MM.1S (cell line): ENCODE data around the gene PRICKLE3.

ENCODE experiments used
- DNase-seq: peaks from one replicate; pipeline ENCODE4 v3.0.0-alpha.2; 2015
- H2AFZ ChIP-seq: fragments of 300-600 bp; sonication (generic); 2 replicates; pipeline ENCODE4 v1.6.0; 2016; ENCODE audit warnings: antibody characterized with exemption, low read length
- H3F3A ChIP-seq: fragments of 300-600 bp; sonication (generic); 2 replicates; pipeline ENCODE4 v1.6.1; 2016; ENCODE audit warnings: mild to moderate bottlenecking, antibody characterized with exemption, low read length, moderate library complexity, mixed read lengths; ENCODE audit not compliant: insufficient read depth
- H3K27ac ChIP-seq: fragments of 300-600 bp; sonication (generic); 2 replicates; pipeline ENCODE4 v1.5.1; 2016; ENCODE audit warnings: mild to moderate bottlenecking, low read length
- H3K27me3 ChIP-seq: fragments of 300-600 bp; sonication (generic); replicated peaks from 2 replicates; pipeline ENCODE4 v1.6.0; 2016; ENCODE audit warnings: low read length; ENCODE audit not compliant: insufficient read depth
- H3K36me3 ChIP-seq: fragments of 300-600 bp; sonication (generic); replicated peaks from 2 replicates; pipeline ENCODE4 v1.6.1; 2016; ENCODE audit warnings: mild to moderate bottlenecking, low read length, mixed read lengths; ENCODE audit not compliant: insufficient read depth
- H3K4me1 ChIP-seq: fragments of 300-600 bp; sonication (generic); 2 replicates; pipeline ENCODE4 v1.6.1; 2016; ENCODE audit warnings: low read length, mixed read lengths
- H3K4me2 ChIP-seq: fragments of 300-600 bp; sonication (generic); 2 replicates; pipeline ENCODE4 v1.6.0; 2016; ENCODE audit warnings: low read depth, low read length
- H3K4me3 ChIP-seq: fragments of 300-600 bp; sonication (generic); 2 replicates; pipeline ENCODE4 v1.5.1; 2016; ENCODE audit warnings: low read length, mixed read lengths
- H3K79me2 ChIP-seq: fragments of 300-600 bp; sonication (generic); 2 replicates; pipeline ENCODE4 v1.6.1; 2016; ENCODE audit warnings: mixed run types, low read length, mixed read lengths
- H3K9ac ChIP-seq: fragments of 300-600 bp; sonication (generic); 2 replicates; pipeline ENCODE4 v1.6.1; 2016; ENCODE audit warnings: low read length, mixed read lengths
- H3K9me2 ChIP-seq: fragments of 300-600 bp; sonication (generic); replicated peaks from 2 replicates; pipeline ENCODE4 v1.6.1; 2016; ENCODE audit warnings: mild to moderate bottlenecking, low read length, mixed read lengths; ENCODE audit not compliant: insufficient read depth
- H3K9me3 ChIP-seq: fragments of 300-600 bp; sonication (generic); replicated peaks from 2 replicates; pipeline ENCODE4 v1.6.1; 2016; ENCODE audit warnings: mild to moderate bottlenecking, low read length, mixed read lengths; ENCODE audit not compliant: insufficient read depth
- H4K20me1 ChIP-seq: fragments of 300-600 bp; sonication (generic); 2 replicates; pipeline ENCODE4 v1.6.1; 2016; ENCODE audit warnings: mild to moderate bottlenecking, low read length, moderate library complexity, mixed read lengths; ENCODE audit not compliant: insufficient read depth
- CTCF ChIP-seq: fragments of 300-600 bp; sonication (generic); IDR thresholded peaks from 2 replicates; pipeline ENCODE4 v1.5.1; 2016; ENCODE audit warnings: antibody characterized with exemption, low read length, mixed read lengths
- EZH2 ChIP-seq: fragments of 300-600 bp; sonication (generic); optimal IDR thresholded peaks from 2 replicates; pipeline ENCODE3; 2017; ENCODE audit warnings: low read depth, mild to moderate bottlenecking, antibody characterized with exemption, low read length, mixed read lengths
- EZH2phosphoT487 ChIP-seq: fragments of 300-600 bp; sonication (generic); IDR thresholded peaks from 2 replicates; pipeline ENCODE4 v1.6.1; 2018; ENCODE audit warnings: antibody characterized with exemption, low read length

PRICKLE3 gene

DNA sequence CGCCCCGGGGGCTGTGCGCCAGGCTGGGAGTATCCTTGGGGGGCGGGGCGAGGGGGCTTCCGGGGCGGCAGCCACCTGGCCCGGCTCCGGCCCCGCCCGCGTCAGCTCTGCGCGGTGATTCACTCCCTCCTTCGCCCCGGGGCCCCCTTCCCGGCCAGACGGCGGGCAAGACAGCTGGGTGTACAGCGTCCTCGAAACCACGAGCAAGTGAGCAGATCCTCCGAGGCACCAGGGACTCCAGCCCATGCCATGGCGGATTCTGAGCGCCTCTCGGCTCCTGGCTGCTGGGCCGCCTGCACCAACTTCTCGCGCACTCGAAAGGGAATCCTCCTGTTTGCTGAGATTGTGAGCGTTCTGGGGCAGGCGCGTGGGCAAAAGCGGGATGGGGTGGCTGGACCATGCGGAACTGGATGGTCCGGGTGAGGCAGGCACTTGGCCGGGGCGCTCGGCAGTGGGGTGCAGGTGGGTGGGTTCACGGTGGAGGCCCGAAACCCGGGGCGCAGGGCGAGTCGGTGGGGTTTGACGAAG lies 14.4 kb downstream of the PRICKLE3 start, which contains the start of gene PLP2:
TSS of gene PLP2 (plus strand) at position 147 of the 528 bp plus-strand sequence. CDS start at position 250, 103 bp downstream.
- H3F3A ChIP-seq, result peaks cover 17% of the 10 kb centered on the region
- H3K27me3 ChIP-seq, result no peaks in the 10 kb centered on the region
- H4K20me1 ChIP-seq, result no peaks in the 10 kb centered on the region
- H3K27ac ChIP-seq, result peak within 1 kb of the TSS; percentile 83
- H2AFZ ChIP-seq, result 0 out of 2 replicates have a peak within 1 kb of the TSS, but pooled peaks have one; percentile 31
- peaks cover 19% of the 10 kb centered on the region for H3K79me2 ChIP-seq
- no peaks in the 10 kb centered on the region for H3K36me3 ChIP-seq
- H3K4me3 ChIP-seq, result peak within 1 kb of the TSS; percentile 91
- H3K4me2 ChIP-seq, result peak within 1 kb of the TSS; percentile 76
- no peaks in the 10 kb centered on the region for H3K9me2 ChIP-seq
- TF ChIP-seq EZH2, result no peak
- TF ChIP-seq CTCF, result no peak
- TF ChIP-seq EZH2phosphoT487, result no peak
- peaks cover 6% of the 10 kb centered on the region; the same call in 1 of the 2 replicates for H3K4me1 ChIP-seq
- no peaks in the 10 kb centered on the region for H3K9me3 ChIP-seq
- DNase-seq, result peak; percentile 42
- H3K9ac ChIP-seq, result peak within 1 kb of the TSS; percentile 92

- no peak for DNase-seq
- Histone ChIP-seq H3K9me2 (no peaks in the 10 kb centered on the region), H3K9me3 (no peaks in the 10 kb centered on the region), H3K9ac (peak overlapping the region; percentile 86), H2AFZ (no peak overlapping the region), H3K4me2 (peak overlapping the region; percentile 95), H3K27me3 (no peaks in the 10 kb centered on the region), H3F3A (peaks cover 22% of the 10 kb centered on the region), H3K36me3 (no peaks in the 10 kb centered on the region), H3K27ac (peak overlapping the region; percentile 100), H3K4me3 (peak overlapping the region; percentile 66), H3K4me1 (0 out of 2 replicates have a peak, but pooled peaks cover 5% of the 10 kb centered on the region), H4K20me1 (no peaks in the 10 kb centered on the region), H3K79me2 (peaks cover 2% of the 10 kb centered on the region)
- TF ChIP-seq EZH2phosphoT487 (no peak), EZH2 (no peak), CTCF (no peak)
Observed at GRCh38 chrX:49167740-49168108, 18.4 kb downstream of the PRICKLE3 start.

DNA sequence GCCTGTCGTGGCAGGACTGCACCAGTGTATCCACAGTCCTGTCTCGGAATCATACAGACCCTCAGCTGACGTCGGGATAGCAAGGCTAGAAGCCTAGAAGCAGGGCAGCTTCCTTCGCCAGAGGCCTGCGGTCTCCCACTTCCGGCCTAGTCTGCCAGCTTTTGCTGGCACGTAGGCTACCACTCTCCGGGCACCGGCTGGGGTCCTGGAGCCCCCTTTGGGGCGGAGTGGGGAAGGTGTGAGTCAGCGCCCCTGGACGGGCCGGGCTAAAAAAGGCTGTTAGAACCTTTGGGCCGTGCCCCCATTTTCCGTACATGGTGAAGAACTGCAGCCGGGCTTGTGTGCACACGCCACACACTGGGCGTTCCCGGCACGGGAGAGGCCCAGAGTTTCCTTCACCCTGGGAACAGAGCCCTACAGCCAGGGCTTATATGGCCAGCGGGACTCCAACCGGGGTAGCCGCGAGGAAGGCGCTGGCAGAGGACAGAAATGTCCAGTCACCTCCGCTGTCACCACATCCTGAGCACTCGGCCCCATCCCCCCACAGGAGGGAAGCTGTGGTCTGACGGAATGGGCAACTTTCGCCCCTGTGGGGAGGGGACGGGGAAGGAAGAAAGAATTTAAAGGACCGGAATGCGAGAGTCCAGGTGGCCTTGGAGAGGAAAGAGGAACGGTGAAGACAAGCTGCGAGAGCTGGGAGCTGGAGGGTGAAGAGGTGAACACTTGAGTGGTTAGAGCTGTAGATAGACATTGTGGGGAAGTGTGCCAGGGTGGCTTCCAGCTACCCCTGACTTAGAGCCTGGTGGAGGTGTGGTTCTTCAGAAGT lies 19.0 kb downstream of the PRICKLE3 start:
- Histone ChIP-seq H3K4me2 (peak overlapping the region; percentile 95), H3K79me2 (no peaks in the 10 kb centered on the region), H4K20me1 (no peaks in the 10 kb centered on the region), H3K9me3 (no peaks in the 10 kb centered on the region), H3K9me2 (no peaks in the 10 kb centered on the region), H3F3A (peaks cover 21% of the 10 kb centered on the region), H3K36me3 (no peaks in the 10 kb centered on the region), H2AFZ (peak overlapping the region; percentile 56; the same call in 1 of the 2 replicates), H3K4me1 (0 out of 2 replicates have a peak, but pooled peaks cover 5% of the 10 kb centered on the region), H3K4me3 (peak overlapping the region; percentile 66), H3K27me3 (no peaks in the 10 kb centered on the region), H3K27ac (peak overlapping the region; percentile 100), H3K9ac (peak overlapping the region; percentile 86)
- peak; percentile 65 for DNase-seq
- TF ChIP-seq CTCF, result no peak
- TF ChIP-seq EZH2phosphoT487, result no peak
- no peak for TF ChIP-seq EZH2
